Hepatocyte (in vitro differentiated cells): Measurements from ENCODE around the gene KLK2. TPM values are rescaled to one million over a fixed set of nuclear protein-coding genes. Genes with fewer than 3 reads are reported as not detected.
"Not testable (repeated sequence)": the region's sequence is repeated elsewhere in the genome, so short reads cannot be mapped to it uniquely, and the experiment has no call there.

Source experiments
- DNase-seq: peaks from one replicate; pipeline ENCODE4 v3.0.0-alpha.2; 2016; ENCODE audit warnings: low spot score
- H2AFZ ChIP-seq: fragments of 200-600 bp; sonication (generic); 2 replicates; pipeline ENCODE4 v1.6.0; 2016; ENCODE audit warnings: antibody characterized with exemption, mild to moderate bottlenecking
- H3K27ac ChIP-seq: fragments of 200-600 bp; sonication (generic); 2 replicates; pipeline ENCODE4 v1.5.1; 2016; ENCODE audit warnings: mild to moderate bottlenecking
- H3K27me3 ChIP-seq: fragments of 200-600 bp; sonication (generic); 2 replicates; pipeline ENCODE4 v1.6.1; 2016
- H3K36me3 ChIP-seq: fragments of 200-600 bp; sonication (generic); replicated peaks from 2 replicates; pipeline ENCODE4 v1.5.1; 2016; ENCODE audit warnings: low read depth; ENCODE audit not compliant: insufficient read depth
- H3K4me1 ChIP-seq: fragments of 200-600 bp; sonication (generic); 2 replicates; pipeline ENCODE4 v1.5.1; 2016; ENCODE audit warnings: mild to moderate bottlenecking, moderate library complexity; ENCODE audit not compliant: insufficient read depth
- H3K4me2 ChIP-seq: fragments of 200-600 bp; sonication (generic); 2 replicates; pipeline ENCODE4 v1.6.0; 2016
- H3K4me3 ChIP-seq: fragments of 200-600 bp; sonication (generic); 2 replicates; pipeline ENCODE4 v1.5.1; 2016; ENCODE audit warnings: mild to moderate bottlenecking
- H3K79me2 ChIP-seq: fragments of 200-600 bp; sonication (generic); 2 replicates; pipeline ENCODE4 v1.6.0; 2017; ENCODE audit warnings: mild to moderate bottlenecking
- H3K9me2 ChIP-seq: fragments of 200-600 bp; sonication (generic); replicated peaks from 2 replicates; pipeline ENCODE4 v1.6.0; 2017; ENCODE audit warnings: mild to moderate bottlenecking; ENCODE audit not compliant: insufficient read depth
- H3K9me3 ChIP-seq: fragments of 200-600 bp; sonication (generic); 2 replicates; pipeline ENCODE4 v1.5.1; 2016; ENCODE audit warnings: low read depth, mild to moderate bottlenecking
- H4K20me1 ChIP-seq: fragments of 200-600 bp; sonication (generic); 2 replicates; pipeline ENCODE4 v1.6.0; 2016; ENCODE audit warnings: mild to moderate bottlenecking; ENCODE audit not compliant: insufficient read depth, poor library complexity, severe bottlenecking
- CTCF ChIP-seq: fragments of 200-600 bp; sonication (generic); IDR thresholded peaks from 2 replicates; pipeline ENCODE4 v1.5.1; 2016; ENCODE audit warnings: antibody characterized with exemption, mild to moderate bottlenecking; ENCODE audit not compliant: poor library complexity
- EZH2 ChIP-seq: fragments of 200-600 bp; sonication (generic); IDR thresholded peaks from 2 replicates; pipeline ENCODE4 v1.6.1; 2016; ENCODE audit warnings: antibody characterized with exemption, mild to moderate bottlenecking, borderline replicate concordance
- EZH2phosphoT487 ChIP-seq: fragments of 200-600 bp; sonication (generic); IDR thresholded peaks from one replicate; pipeline ENCODE4 v1.6.1; 2018; ENCODE audit warnings: antibody characterized with exemption, mild to moderate bottlenecking, low read depth, moderate library complexity; ENCODE audit not compliant: unreplicated experiment, severe bottlenecking
- WGBS: methylation state at CpG from one replicate; pipeline ENCODE4 v1.1.6; 2016; ENCODE audit warnings: low lambda C conversion rate; ENCODE audit errors: missing lambda C conversion rate; 5-methylcytosine and 5-hydroxymethylcytosine counted together
- polyA plus RNA-seq: library from polyadenylated mRNA; unstranded; fragments of >200 nt; fragmentation: Nextera tagmentation; extraction: Ambion mirVana; gene quantifications from 2 replicates; pipeline ENCODE4 v1.2.1, GENCODE V29; 2016
- total RNA-seq: library from RNA; depleted of rRNA; stranded (reverse); fragments of >200 nt; gene quantifications from 2 replicates; pipeline ENCODE4 v1.2.3, GENCODE V29; 2014

KLK2 gene
- total and polyA plus RNA-seq, 2 experiments from 2014 or later, result not detected

- H3K9me2 ChIP-seq, result no peaks in the 10 kb centered on the region
- 96% methylated on average over 5 of the region's 5 CpGs for whole genome bisulfite sequencing
- TF ChIP-seq EZH2 (no peak), EZH2phosphoT487 (no peak), CTCF (no peak)
- H3K4me3 ChIP-seq, result no peak overlapping the region
- H4K20me1 ChIP-seq, result no peaks in the 10 kb centered on the region
- H3K27ac ChIP-seq, result no peak overlapping the region
- no peak for DNase-seq
- no peaks in the 10 kb centered on the region for H3K27me3 ChIP-seq
- H3K79me2 ChIP-seq, result no peaks in the 10 kb centered on the region
- no peaks in the 10 kb centered on the region for H3K4me1 ChIP-seq
- H3K9me3 ChIP-seq, result no peaks in the 10 kb centered on the region
- no peaks in the 10 kb centered on the region for H3K36me3 ChIP-seq
- H2AFZ ChIP-seq, result no peak overlapping the region
- no peak overlapping the region for H3K4me2 ChIP-seq
Observed at GRCh38 chr19:50891253-50891625, 18.0 kb downstream of the KLK2 start.

GRCh38 chr19:50893047-50893736, 20.0 kb downstream of the KLK2 start:
- WGBS, result 90% methylated on average over 18 of the region's 18 CpGs
- Histone ChIP-seq H3K27me3 (no peaks in the 10 kb centered on the region), H2AFZ (no peak overlapping the region), H4K20me1 (no peaks in the 10 kb centered on the region), H3K27ac (no peak overlapping the region), H3K4me3 (no peak overlapping the region), H3K9me3 (no peaks in the 10 kb centered on the region), H3K4me2 (no peak overlapping the region), H3K4me1 (no peaks in the 10 kb centered on the region), H3K36me3 (no peaks in the 10 kb centered on the region), H3K9me2 (no peaks in the 10 kb centered on the region), H3K79me2 (no peaks in the 10 kb centered on the region)
- no peak for DNase-seq
- TF ChIP-seq CTCF (no peak), EZH2 (no peak), EZH2phosphoT487 (no peak)

- 74% methylated on average over 10 of the region's 10 CpGs for WGBS
- no peaks in the 10 kb centered on the region for H3K79me2 ChIP-seq
Observed at GRCh38 chr19:50894478-50895356, 21.5 kb downstream of the KLK2 start.

GRCh38 chr19:50896089-50896590, 22.9 kb downstream of the KLK2 start:
- not testable (repeated sequence) for H3K9me3 ChIP-seq, H3K36me3 ChIP-seq, H3K9me2 ChIP-seq, H3K4me3 ChIP-seq, H2AFZ ChIP-seq, H4K20me1 ChIP-seq, DNase-seq, H3K27ac ChIP-seq, H3K4me1 ChIP-seq, H3K4me2 ChIP-seq, H3K79me2 ChIP-seq
- 92% methylated on average over 9 of the region's 9 CpGs for WGBS
- peaks cover 11% of the 10 kb centered on the region for H3K27me3 ChIP-seq

More at GRCh38 chr19:50894478-50895356, 21.5 kb downstream of the KLK2 start:
- Histone ChIP-seq H3K9me3 (no peaks in the 10 kb centered on the region), H3K9me2 (no peaks in the 10 kb centered on the region), H3K27ac (no peak overlapping the region), H4K20me1 (no peaks in the 10 kb centered on the region), H3K4me1 (no peaks in the 10 kb centered on the region), H3K4me2 (no peak overlapping the region), H3K27me3 (peaks cover 11% of the 10 kb centered on the region), H2AFZ (no peak overlapping the region), H3K36me3 (no peaks in the 10 kb centered on the region), H3K4me3 (no peak overlapping the region)
- no peak for TF ChIP-seq EZH2phosphoT487
- TF ChIP-seq EZH2, result no peak
- no peak for TF ChIP-seq CTCF
- no peak for DNase-seq
